HepG2 (cell line): ENCODE measurements around the gene MCRIP2. TPM values are rescaled to one million over a fixed set of nuclear protein-coding genes. Genes with fewer than 3 reads are reported as not detected.

Source experiments
- EP300 ChIP-seq, 3 experiments: sonication (generic) in 1 of 3; formaldehyde crosslinking in 1 of 3; IDR thresholded peaks; 2 replicates each; pipeline versions ENCODE4 v1.5.1 to v1.6.1; 2011 to 2020; ENCODE audit warnings: low read depth in 2 of 3, low read length in 2 of 3, borderline replicate concordance in 1 of 3, improper control_type of control experiment in 1 of 3, mild to moderate bottlenecking in 1 of 3, missing genetic modification reagents in 1 of 3, moderate library complexity in 1 of 3
- HNRNPUL1 ChIP-seq: fragments of 200-400 bp; formaldehyde crosslinking; IDR thresholded peaks from 2 replicates; pipeline ENCODE4 v1.6.1; 2017; ENCODE audit warnings: low read depth, mild to moderate bottlenecking, low read length, moderate library complexity
- JUN ChIP-seq: sonication (generic); formaldehyde crosslinking; IDR thresholded peaks from 2 replicates; pipeline ENCODE4 v1.4.0; 2020; ENCODE audit warnings: mild to moderate bottlenecking, missing genetic modification reagents
- MAFG ChIP-seq: sonication (generic); formaldehyde crosslinking; IDR thresholded peaks from 2 replicates; pipeline ENCODE4 v1.5.1; 2020; ENCODE audit warnings: mild to moderate bottlenecking, missing genetic modification reagents
- PHF5A ChIP-seq: IDR thresholded peaks from one replicate; pipeline ENCODE4 v1.6.1; 2018; ENCODE audit warnings: low read depth, missing genetic modification reagents; ENCODE audit not compliant: unreplicated experiment
- PRDM15 ChIP-seq: sonication (generic); formaldehyde crosslinking; IDR thresholded peaks from 2 replicates; pipeline ENCODE4 v1.4.0; 2020; ENCODE audit warnings: missing genetic modification reagents
- SNRNP70 ChIP-seq: fragments of 200-400 bp; formaldehyde crosslinking; IDR thresholded peaks from 2 replicates; pipeline ENCODE4 v1.6.1; 2017; ENCODE audit warnings: mild to moderate bottlenecking, low read depth, low read length, moderate library complexity
- ZBED4 ChIP-seq: sonication (generic); formaldehyde crosslinking; IDR thresholded peaks from 2 replicates; pipeline ENCODE4 v1.4.0; 2020; ENCODE audit warnings: missing genetic modification reagents, borderline replicate concordance
- ZBTB43 ChIP-seq: sonication (generic); formaldehyde crosslinking; conservative IDR thresholded peaks from 2 replicates; pipeline ENCODE4 v1.4.0; 2020; ENCODE audit warnings: missing genetic modification reagents
- ZFYVE20 ChIP-seq: sonication (generic); formaldehyde crosslinking; IDR thresholded peaks from 2 replicates; pipeline ENCODE4 v1.8.0; 2023; ENCODE audit warnings: low read depth, mild to moderate bottlenecking, moderate library complexity, missing genetic modification reagents, borderline replicate concordance
- ZNF234 ChIP-seq: sonication (generic); formaldehyde crosslinking; conservative IDR thresholded peaks from 2 replicates; pipeline ENCODE4 v1.5.1; 2020; ENCODE audit warnings: mild to moderate bottlenecking, missing genetic modification reagents
- ZNF253 ChIP-seq: sonication (generic); formaldehyde crosslinking; IDR thresholded peaks from 2 replicates; pipeline ENCODE4 v1.8.0; 2022; ENCODE audit warnings: mild to moderate bottlenecking, missing genetic modification reagents, borderline replicate concordance
- ZNF331 ChIP-seq: sonication (generic); formaldehyde crosslinking; IDR thresholded peaks from 2 replicates; pipeline ENCODE4 v1.4.0; 2020; ENCODE audit warnings: missing genetic modification reagents
- ZNF547 ChIP-seq: sonication (generic); formaldehyde crosslinking; IDR thresholded peaks from 2 replicates; pipeline ENCODE4 v1.5.1; 2020; ENCODE audit warnings: mild to moderate bottlenecking, missing genetic modification reagents
- ZNF746 ChIP-seq: sonication (generic); formaldehyde crosslinking; IDR thresholded peaks from 2 replicates; pipeline ENCODE4 v1.8.0; 2022; ENCODE audit warnings: mild to moderate bottlenecking, missing genetic modification reagents
- ZSCAN12 ChIP-seq: sonication (generic); formaldehyde crosslinking; IDR thresholded peaks from 2 replicates; pipeline ENCODE4 v1.9.0; 2021; ENCODE audit warnings: mild to moderate bottlenecking, missing genetic modification reagents
- ZXDC ChIP-seq: sonication (generic); formaldehyde crosslinking; IDR thresholded peaks from 2 replicates; pipeline ENCODE4 v1.5.0; 2020; ENCODE audit warnings: mild to moderate bottlenecking, missing genetic modification reagents
- polyA plus RNA-seq, 8 experiments: library from polyadenylated mRNA; depleted of rRNA in 3 of 8; stranded (reverse) in 7 of 8; unstranded in 1 of 8; fragments of >200 nt; fragmentation: Illumina TruSeq in 4 of 8; extraction: Trizol in 4 of 8; gene quantifications; 2 replicates each; pipeline versions ENCODE4 v1.2.1 to v1.2.3, GENCODE V29; 2011 to 2016; ENCODE audit warnings: low read depth in 4 of 8, missing spikeins in 1 of 8, mixed read lengths in 1 of 8; ENCODE audit not compliant: insufficient read depth in 1 of 8
- total RNA-seq, 5 experiments: library from RNA; depleted of rRNA; stranded (reverse); fragments of >200 nt; fragmentation: Illumina TruSeq; extraction: Trizol; gene quantifications; 2 replicates each; pipeline ENCODE4 v1.2.3, GENCODE V29; 2016; ENCODE audit warnings: low read depth in 1 of 5

Gene MCRIP2
- total and polyA plus RNA-seq, 2 of the 13 experiments (the other 11 are each of a cell fraction or from before 2014, with no cell fraction given): 39.6 to 76.7 TPM

DNA sequence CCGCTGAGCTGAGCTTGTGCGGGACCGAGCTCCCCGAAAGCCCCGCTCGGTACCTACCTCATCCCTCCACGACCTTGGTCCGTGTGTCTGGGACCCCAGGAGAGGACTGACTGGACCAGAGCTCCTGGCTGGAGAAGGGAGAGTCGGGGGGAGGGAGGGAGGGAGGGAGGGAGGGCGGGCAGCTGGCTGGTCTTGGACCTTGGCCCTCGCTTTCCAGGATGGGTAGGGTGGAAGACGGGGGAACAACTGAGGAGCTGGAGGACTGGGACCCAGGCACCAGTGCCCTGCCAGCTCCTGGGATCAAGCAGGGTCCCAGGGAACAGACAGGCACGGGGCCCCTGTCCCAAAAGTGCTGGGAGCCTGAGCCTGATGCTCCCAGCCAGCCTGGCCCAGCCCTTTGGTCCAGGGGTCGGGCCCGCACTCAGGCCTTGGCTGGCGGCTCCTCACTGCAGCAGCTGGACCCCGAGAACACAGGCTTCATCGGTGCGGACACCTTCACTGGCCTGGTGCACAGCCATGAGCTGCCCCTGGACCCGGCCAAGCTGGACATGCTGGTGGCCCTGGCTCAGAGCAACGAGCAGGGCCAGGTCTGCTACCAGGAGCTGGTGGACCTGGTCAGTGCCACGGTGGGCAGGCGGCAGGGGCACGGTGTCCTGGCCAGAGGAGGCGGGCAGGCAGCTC is 34.4 kb downstream of the MCRIP2 start (continued):
- TF ChIP-seq ZFYVE20 (CRISPR knock-in tag): no peak
- no peak for TF ChIP-seq HNRNPUL1
- TF ChIP-seq SNRNP70: no peak
- TF ChIP-seq ZNF746 (CRISPR knock-in tag): peak; percentile 85
- no peak for TF ChIP-seq MAFG (CRISPR knock-in tag)
- no peak for TF ChIP-seq EP300 (IDR thresholded peaks at IDR 0.05; ENCODE audit: low read depth in 2 of 2, low read length in 2 of 2)
- TF ChIP-seq EP300 (CRISPR knock-in tag; IDR thresholded peaks at IDR 0.05; ENCODE audit: borderline replicate concordance): no peak
- no peak for TF ChIP-seq ZXDC
- TF ChIP-seq JUN (CRISPR knock-in tag): no peak
- TF ChIP-seq ZNF253: no peak
- no peak for TF ChIP-seq ZBTB43 (CRISPR knock-in tag)
- no peak for TF ChIP-seq PHF5A
- TF ChIP-seq ZBED4 (CRISPR knock-in tag): no peak
- 0 out of 2 replicates have a peak, but pooled peaks have one; percentile 1 for TF ChIP-seq PRDM15 (CRISPR knock-in tag)
- TF ChIP-seq ZSCAN12: no peak
- TF ChIP-seq ZNF234 (CRISPR knock-in tag): no peak
- no peak for TF ChIP-seq ZNF547 (CRISPR knock-in tag)
- TF ChIP-seq ZNF331 (CRISPR knock-in tag): no peak
